ENCODE data around the gene GJA8.
A peak's percentile ranks its signal among the peaks of the same experiment; 100 is the strongest.

Gene GJA8

DNA sequence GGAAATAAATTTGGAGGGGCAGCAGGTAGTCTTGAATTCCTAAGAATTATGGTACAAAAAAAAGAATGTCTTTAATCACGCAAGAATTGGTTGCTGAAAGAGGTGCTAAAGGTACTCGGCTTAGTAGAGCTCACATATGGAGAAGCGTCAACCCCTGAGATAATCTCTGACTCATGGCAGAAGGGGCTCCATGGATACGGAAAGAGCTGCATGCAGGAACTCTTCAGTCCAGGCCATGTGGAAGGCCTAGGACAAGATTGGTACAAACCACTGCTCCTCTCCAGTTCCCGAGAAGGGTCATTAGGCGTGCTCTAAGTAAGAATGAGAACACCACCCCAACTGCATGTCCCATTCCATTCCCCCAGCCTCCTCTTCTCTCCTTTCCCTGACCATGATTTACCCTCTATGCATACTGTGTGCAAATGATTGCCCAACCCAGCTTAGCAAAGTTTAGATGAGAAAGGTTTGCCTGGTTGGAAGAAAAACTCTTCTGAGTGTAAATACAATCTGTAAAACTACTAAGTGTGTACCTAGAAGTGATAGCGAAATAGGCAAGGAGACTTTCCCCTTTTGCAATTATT lies 10.9 kb downstream of the GJA8 start:
- TF ChIP-seq, protein P1, sequence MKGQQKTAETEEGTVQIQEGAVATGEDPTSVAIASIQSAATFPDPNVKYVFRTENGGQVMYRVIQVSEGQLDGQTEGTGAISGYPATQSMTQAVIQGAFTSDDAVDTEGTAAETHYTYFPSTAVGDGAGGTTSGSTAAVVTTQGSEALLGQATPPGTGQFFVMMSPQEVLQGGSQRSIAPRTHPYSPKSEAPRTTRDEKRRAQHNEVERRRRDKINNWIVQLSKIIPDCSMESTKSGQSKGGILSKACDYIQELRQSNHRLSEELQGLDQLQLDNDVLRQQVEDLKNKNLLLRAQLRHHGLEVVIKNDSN (IDR thresholded peaks at IDR 0.05): no peak
- TF ChIP-seq FOXM1 (IDR thresholded peaks at IDR 0.05; ENCODE audit: borderline replicate concordance, low read depth): no peak
- no peak for TF ChIP-seq RAD21 (IDR thresholded peaks at IDR 0.05; ENCODE audit: low read depth)
- TF ChIP-seq CREB1 (IDR thresholded peaks at IDR 0.05; ENCODE audit: low read depth): no peak
- TF ChIP-seq NFIC (IDR thresholded peaks at IDR 0.05): no peak
- TF ChIP-seq, protein P2, sequence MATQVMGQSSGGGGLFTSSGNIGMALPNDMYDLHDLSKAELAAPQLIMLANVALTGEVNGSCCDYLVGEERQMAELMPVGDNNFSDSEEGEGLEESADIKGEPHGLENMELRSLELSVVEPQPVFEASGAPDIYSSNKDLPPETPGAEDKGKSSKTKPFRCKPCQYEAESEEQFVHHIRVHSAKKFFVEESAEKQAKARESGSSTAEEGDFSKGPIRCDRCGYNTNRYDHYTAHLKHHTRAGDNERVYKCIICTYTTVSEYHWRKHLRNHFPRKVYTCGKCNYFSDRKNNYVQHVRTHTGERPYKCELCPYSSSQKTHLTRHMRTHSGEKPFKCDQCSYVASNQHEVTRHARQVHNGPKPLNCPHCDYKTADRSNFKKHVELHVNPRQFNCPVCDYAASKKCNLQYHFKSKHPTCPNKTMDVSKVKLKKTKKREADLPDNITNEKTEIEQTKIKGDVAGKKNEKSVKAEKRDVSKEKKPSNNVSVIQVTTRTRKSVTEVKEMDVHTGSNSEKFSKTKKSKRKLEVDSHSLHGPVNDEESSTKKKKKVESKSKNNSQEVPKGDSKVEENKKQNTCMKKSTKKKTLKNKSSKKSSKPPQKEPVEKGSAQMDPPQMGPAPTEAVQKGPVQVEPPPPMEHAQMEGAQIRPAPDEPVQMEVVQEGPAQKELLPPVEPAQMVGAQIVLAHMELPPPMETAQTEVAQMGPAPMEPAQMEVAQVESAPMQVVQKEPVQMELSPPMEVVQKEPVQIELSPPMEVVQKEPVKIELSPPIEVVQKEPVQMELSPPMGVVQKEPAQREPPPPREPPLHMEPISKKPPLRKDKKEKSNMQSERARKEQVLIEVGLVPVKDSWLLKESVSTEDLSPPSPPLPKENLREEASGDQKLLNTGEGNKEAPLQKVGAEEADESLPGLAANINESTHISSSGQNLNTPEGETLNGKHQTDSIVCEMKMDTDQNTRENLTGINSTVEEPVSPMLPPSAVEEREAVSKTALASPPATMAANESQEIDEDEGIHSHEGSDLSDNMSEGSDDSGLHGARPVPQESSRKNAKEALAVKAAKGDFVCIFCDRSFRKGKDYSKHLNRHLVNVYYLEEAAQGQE (IDR thresholded peaks at IDR 0.05; ENCODE audit: low read depth): no peak
- TF ChIP-seq TCF12 (IDR thresholded peaks at IDR 0.05; ENCODE audit: low read depth): no peak
- TF ChIP-seq EGR1 (IDR thresholded peaks at IDR 0.05): no peak
- no peak for TF ChIP-seq EP300 (IDR thresholded peaks at IDR 0.05; ENCODE audit: borderline replicate concordance)
- TF ChIP-seq YY1 (IDR thresholded peaks at IDR 0.05; ENCODE audit: low read depth): no peak
- TF ChIP-seq CEBPB (IDR thresholded peaks at IDR 0.05): no peak
- TF ChIP-seq, protein P3, sequence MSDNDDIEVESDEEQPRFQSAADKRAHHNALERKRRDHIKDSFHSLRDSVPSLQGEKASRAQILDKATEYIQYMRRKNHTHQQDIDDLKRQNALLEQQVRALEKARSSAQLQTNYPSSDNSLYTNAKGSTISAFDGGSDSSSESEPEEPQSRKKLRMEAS (IDR thresholded peaks at IDR 0.05): no peak
- no peak for TF ChIP-seq TAF1 (IDR thresholded peaks at IDR 0.05; ENCODE audit: low read depth)
- no peak for TF ChIP-seq TEAD4 (IDR thresholded peaks at IDR 0.05)
- no peak for TF ChIP-seq ZBTB7A (IDR thresholded peaks at IDR 0.05; ENCODE audit: low read depth)

DNA sequence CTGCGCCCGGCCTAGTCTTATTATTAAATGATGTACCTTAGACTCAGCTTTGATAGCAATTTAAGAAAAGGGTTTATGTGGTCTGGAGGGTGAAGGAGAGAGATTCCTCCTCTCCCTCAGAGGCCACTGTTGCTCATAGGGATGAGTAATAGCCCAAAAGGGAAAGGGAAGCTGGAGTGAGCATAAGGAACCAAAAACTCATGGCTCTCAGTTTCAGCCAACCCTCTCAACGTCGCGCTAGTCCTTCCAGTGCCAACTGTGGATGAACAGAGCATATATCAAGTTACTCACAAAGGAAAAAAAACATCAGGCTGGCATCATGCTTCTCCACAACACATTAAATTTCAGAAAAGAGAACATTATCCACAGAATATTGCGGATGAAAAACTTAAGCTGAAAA lies 17.3 kb downstream of the GJA8 start:
- TF ChIP-seq YY1 (IDR thresholded peaks at IDR 0.05; ENCODE audit: low read depth) (no peak), TCF12 (IDR thresholded peaks at IDR 0.05; ENCODE audit: low read depth) (no peak), TAF1 (IDR thresholded peaks at IDR 0.05; ENCODE audit: low read depth) (no peak), NFIC (IDR thresholded peaks at IDR 0.05) (no peak), CEBPB (IDR thresholded peaks at IDR 0.05) (no peak), FOXM1 (IDR thresholded peaks at IDR 0.05; ENCODE audit: borderline replicate concordance, low read depth) (no peak), CREB1 (IDR thresholded peaks at IDR 0.05; ENCODE audit: low read depth) (no peak), EGR1 (IDR thresholded peaks at IDR 0.05) (no peak), EP300 (IDR thresholded peaks at IDR 0.05; ENCODE audit: borderline replicate concordance) (no peak), RAD21 (IDR thresholded peaks at IDR 0.05; ENCODE audit: low read depth) (no peak), ZBTB7A (IDR thresholded peaks at IDR 0.05; ENCODE audit: low read depth) (no peak), TEAD4 (IDR thresholded peaks at IDR 0.05) (no peak)
- TF ChIP-seq, protein P1 (IDR thresholded peaks at IDR 0.05): no peak
- TF ChIP-seq, protein P3 (IDR thresholded peaks at IDR 0.05): no peak
- TF ChIP-seq, protein P2 (IDR thresholded peaks at IDR 0.05; ENCODE audit: low read depth): no peak

DNA sequence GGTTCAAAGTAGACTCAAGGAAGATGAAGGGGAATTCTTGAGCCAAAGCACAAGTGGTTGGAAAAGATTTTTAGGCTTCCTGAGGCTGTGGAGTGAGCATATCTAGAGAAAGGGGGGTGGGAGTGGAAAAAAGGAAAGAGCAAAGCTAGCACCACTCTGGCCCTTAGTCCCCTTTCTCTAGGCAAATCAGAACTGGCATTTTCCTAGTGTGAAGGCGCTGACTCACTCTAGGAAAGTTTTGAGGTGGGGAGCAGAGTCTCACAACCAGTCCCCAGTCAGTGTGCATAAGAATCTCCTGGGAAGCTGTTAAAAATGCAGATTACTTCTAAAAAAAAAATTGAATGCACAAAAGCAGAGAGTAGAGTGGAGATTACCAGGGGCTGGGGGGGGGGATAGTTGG lies 22.2 kb downstream of the GJA8 start:
- TF ChIP-seq TEAD4 (IDR thresholded peaks at IDR 0.05): no peak

DNA sequence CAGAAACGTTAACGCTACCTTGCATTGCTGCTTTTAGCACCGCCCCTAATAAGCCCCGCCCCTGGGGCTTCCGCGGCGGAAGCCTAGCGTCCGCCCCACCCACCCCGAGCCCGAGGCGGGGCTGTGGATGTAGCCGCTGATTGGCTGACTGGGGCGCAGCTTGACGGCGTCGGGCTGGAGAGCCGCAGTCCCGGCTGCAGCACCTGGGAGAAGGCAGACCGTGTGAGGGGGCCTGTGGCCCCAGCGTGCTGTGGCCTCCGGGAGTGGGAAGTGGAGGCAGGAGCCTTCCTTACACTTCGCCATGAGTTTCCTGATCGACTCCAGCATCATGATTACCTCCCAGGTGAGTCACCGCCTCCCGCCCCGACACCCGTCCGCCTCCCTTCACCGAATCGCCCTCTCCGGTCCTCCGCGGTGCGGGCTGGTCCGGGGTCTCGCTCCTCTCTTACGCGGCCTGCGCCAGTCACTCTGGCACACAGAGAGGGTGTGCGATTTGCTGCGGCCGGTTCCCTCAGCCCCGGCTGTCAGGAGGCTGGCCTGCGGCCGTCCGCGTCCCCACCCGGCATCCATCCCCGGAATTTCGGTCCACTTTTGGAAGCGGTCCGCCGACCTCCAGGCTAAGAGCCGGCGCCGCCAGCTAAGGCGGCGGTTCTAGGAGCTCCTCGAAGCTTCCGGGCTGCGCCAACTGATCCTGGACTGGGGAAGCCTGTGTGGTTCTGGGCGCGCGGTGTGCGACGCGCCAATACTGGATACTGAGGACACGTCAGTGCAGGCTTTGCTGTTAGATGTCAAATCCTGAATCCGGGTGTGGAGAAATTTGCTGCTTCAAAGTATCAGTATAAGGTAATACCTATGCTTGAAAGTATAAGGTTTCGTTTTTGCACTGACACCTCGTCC lies 25.9 kb downstream of the GJA8 start, which contains the start of gene GPR89B:
GPR89B (plus strand) TSS at position 185 of the 897 bp plus-strand sequence; CDS start at position 302, 117 bp downstream.
- TF ChIP-seq TAF1 (IDR thresholded peaks at IDR 0.05; ENCODE audit: low read depth): peak; percentile 75
- TF ChIP-seq, protein P3 (IDR thresholded peaks at IDR 0.05): peak; percentile 65
